Smooth muscle cell of the brain vasculature (primary cell): Measurements from ENCODE around the gene RAX.

Experiments used
- DNase-seq: peaks from one replicate; pipeline ENCODE4 v3.0.0-alpha.2; 2012; ENCODE audit warnings: low read depth, low spot score

The RAX gene

DNA sequence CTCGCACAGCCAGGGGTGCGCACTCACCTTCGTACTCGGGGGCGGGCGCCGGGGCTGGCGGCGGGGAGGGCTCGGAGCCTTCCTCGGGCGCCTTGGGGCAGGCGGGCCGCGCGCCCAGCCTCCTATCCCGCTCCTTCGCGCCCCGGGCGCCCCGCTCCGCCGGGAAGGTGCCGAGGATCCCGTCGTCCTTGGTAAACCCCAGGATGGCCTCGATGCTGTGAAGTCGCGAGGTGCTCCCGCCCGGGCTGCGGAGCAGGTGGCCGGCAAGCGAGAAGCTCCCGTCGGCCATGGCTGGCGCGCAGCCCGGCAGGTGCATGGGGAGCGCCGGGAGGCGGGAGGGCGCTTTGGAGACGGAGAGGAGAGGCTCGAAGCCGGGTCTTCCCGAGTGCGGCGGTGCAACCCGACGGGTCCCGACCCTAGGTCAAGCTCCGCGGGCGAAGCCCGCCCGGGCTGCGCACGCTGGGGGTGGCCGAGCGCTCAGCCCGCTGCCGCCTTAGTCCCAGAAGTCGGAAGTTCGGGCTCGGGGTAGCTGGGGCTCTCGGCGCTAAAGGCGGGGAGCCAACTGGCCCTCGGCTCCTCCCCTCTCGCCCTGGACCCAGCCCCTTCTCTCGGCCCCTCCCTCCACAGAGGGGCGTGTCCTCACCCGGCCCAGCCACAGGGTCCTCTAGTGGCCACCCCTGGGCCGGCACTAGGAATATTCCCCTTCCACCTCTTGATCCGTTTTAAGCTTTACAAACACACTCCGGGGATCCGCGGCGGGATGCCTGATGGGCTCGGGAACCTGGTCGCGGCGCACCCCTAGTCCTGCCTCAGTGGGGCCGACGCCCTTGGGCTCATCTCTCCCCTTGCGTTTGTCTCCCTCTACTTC, at the start of gene RAX:
RAX (minus strand) TSS at position 564 of the 868 bp plus-strand sequence; CDS start at position 316, 248 bp downstream.
- DNase-seq, result no peak

DNA sequence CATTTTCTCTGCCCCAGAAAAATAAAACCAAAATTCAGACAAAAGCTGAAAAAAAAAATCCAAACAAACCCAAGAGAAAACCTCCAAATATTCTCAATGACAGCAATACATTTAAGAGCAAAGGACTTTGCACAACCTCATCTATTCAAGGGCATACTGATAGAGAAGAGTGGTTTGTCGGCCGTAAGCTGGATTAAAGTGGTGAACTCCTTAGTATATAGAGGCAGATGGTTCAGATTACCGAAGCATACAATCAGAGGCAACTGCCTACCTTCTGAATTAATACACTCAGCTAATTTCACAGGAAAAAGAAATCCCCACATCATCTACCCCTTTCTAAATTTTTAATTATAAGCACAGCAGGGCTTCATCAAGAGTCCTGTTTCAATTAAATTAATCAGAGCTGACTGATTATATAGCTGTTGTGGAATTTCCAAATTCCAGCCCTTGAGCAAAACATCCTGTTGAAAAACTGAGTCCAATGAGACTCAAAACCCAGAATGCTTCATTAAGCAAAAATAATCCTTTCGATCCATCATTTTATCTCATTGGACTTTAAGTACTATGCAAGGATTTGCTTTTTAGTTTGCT, 45.3 kb upstream of the RAX start, which contains the start of gene CPLX4:
CPLX4 (minus strand) TSS at position 190 of the 591 bp plus-strand sequence; CDS start at position 3, 187 bp downstream.
- DNase-seq, result no peak

DNA sequence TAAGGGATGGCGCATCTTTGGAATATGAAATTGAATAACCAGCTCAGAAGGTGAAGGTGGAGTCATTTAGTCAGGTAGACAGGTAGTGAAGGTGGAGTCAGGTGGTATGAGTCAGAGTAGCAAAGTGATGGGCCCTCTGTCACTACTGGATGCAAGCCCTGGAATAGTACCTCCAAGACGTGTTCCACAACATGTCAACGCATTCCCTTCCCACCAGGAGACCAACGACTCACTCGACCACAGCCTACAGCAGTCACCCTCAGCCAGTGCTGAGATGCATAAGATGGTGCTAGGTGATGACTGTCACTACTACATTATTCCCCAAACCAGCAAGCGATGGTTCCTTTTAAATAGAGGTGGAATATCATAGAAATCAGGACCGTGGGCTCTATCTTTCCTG, 38.4 kb upstream of the RAX start:
- no peak for DNase-seq

DNA sequence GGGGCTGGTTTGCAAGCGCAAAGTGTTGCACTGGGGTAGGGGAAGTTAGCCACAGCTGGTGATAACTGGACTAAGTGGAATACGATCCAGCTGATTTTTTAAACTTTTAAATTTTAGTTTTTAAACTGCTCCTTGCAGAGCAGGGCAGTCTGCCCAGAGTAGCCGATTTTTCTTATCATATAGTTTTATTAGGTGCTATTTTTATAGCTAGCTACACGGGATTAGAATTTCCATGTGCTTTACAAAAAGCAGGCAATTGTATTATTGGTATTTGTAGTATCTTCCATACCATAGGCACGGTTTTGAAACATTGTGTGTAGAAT, 35.6 kb upstream of the RAX start:
- no peak for DNase-seq

DNA sequence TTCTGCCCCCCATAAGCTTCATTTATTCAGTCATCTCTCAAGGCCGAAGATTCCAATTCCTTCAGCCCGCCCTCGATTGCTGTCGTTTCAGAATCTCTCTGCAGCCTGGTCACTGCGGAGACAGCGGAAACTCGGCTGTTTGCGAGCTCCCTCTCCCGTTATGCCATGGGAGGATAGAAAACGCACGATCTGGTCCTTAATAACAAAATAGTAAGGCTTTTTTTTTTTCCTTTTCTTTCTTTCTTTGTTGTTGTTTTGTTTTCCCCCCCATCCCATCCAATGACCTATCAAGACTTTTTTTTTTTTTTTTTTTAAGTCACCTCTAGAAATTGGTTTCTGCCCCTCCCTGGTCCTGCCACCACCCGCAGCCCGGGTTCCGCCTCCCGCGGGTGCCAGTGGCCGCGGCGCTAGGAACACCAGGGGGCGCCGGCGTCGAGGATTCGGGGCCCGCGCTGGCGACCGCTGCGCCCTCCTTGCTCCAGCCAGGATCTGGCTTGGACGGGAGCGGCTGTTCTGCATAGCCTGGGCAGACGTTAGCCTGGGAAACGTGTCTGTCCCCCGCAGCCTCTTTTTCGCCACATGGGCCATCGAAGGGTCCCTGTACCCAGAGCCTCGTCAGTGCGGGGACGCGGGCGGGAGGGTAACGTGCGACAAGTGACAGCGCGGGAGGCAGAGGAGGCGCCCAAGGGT, 35.1 kb upstream of the RAX start:
- DNase-seq, result no peak

DNA sequence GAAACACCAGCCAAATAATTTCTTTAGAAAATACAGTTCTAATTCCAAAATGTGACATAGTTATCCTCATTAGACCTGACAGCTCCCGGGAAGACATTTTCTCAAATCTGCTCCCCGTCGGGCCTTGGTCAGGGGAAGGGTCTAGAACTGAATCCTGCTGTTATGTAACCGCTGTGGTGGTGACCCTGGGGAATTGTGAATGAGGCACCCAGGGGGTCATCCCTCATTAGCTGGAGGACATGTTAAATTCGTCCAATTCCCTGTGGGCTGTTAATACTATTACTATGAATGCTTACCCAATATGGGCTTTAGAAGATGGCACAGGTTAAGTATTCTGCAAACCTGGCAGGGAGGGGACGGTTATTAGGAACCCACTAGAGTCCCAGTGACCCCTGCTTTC, 33.4 kb upstream of the RAX start:
- no peak for DNase-seq

DNA sequence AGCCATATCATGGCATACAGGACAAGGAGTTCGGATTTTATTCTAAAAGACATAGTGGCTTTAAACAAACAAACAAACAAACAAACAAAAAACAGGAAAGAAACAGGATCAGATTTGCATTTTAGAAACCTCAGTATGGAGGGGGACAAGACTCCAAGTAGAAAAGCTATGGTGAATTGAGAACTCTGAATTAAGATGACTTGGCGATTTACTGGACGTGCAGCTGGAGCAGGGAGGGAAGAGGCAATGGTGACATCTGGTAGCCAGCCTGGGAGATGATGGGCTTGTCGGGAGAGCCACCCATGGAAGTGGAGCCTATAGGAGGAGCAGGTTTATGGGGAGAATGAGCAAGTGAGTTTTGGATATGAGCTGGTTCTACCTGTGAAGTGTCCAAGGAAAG, 32.0 kb upstream of the RAX start:
- DNase-seq, result no peak

DNA sequence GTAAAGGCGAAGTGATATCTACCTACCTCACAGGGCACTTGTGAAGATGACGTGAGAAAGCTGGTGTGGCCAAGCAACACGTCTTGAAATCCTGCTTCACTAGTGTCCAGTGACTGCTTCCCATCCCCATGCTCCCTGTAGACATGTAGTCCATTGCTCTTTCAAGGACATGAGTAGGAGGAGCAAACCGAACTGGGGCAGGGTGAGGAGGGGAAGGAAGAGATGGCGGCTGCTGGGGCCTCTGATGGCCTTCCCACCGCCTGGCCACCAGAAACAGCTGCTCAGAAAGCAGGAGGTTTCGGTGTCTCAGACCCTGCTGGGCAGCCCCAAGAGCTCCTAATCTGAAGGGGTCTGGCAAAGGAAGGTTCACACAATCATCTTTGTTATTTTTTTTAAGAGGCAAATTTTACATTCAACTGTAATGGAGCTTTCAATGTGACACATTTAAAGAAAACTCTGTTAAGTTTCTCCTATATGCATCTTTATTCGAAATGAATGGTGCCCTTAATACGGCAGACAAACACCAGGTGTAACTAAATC, 30.5 kb upstream of the RAX start:
- DNase-seq, result no peak

DNA sequence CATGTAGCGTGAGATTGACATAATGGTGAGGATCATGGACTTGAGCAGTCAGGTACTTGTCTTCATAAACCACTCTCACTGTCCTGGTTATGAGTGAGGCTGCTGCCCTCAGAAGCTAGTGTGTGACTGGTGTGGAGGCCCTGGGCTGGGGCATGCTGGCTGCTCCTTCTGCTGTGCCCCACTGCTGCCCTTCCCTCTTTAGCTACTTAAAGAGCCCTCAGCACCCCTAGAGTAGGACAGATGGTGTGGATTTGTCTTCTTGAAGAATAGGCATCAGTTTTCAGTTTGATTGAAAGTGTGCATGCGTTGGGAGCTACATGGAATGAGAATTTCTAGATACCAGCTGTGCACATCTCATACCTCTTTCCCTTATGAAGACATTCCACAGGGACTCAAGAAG, 29.8 kb upstream of the RAX start:
- DNase-seq, result no peak

DNA sequence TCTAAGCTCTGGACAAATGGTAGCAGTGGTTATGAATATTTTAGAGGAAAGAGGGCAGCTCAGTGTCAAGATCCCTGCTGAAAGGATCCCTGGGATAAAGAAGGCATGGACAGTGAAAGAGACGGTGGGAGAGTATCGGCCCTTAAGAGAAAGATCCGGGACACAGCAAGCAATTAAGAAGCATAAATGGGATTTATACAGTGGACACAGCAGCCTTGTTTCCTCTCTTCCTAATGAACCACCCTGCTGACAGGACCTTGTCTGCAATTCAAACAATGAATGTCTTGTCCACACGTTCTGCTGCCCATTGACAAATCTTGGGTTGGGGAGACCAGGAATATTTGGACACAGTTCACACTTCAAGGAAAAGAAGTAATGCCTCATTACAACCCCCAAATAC, 28.7 kb upstream of the RAX start:
- DNase-seq, result no peak

DNA sequence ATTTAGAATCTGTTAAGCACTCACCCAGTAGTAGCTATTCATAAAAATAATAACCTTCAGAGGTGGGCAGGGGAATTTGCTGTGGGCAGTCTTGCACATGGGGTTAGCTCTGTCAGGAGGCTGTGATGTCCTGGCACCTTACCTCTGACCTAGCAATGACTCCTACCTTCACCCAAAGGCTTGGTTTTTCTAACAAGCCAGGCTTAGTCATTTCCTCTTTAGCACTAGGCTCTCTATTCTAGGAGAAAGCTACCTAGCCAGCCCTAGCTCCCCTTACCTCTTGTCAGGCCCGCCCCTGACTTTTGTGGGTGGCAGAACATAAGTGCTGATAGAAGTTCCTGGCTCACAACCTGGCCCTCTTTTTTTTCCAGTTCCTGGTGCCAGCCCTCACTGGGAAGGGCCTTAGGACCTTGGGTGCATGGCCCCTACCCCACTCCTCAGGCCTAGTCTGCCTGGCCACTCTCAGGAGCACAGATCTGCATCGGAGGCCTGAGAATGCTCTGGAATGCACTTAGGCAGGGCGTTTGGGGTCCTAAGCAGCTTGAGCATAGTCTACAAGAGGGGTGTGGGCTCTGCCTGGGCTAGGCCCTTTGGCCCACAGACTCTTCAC, 27.5 kb upstream of the RAX start:
- DNase-seq, result no peak

DNA sequence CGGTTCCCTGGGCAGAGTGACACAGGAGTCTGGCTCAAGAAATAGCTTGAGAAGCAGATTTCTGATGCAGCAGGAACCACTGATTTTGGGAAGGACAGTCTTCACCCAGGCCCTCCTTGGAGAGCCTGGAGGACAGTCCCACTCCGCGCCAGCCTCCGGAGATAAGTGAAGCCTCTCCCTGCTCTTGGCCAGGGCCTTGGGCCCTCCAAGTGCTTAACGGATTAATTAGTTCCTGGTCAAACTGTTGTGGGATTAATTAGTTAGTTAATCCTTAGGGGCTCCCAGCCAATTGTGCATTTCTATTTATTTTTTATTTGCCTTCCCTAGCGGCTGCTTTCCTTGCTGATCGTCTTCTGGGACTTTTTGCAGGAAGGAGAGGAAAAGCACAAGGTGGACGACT, 25.6 kb upstream of the RAX start:
- no peak for DNase-seq

DNA sequence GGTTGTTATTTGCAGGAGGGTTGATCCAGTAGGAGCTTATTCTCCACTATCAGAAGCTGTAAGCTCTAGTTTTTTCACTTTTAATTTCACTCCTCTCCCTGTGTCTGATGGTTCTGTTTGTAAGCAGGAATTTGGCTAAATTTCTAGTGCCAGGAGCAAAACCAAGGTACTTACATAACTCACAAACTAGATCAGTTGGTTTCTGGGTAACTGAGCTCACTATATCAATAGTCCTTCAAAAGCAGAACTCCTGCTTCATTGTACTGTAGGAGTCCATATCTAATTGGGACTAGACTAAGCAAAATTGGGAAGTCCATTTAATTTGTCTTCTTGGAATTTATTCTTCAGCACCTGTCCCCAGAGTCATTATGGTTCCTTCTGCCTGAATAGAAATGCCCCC, 20.1 kb upstream of the RAX start:
- no peak for DNase-seq

DNA sequence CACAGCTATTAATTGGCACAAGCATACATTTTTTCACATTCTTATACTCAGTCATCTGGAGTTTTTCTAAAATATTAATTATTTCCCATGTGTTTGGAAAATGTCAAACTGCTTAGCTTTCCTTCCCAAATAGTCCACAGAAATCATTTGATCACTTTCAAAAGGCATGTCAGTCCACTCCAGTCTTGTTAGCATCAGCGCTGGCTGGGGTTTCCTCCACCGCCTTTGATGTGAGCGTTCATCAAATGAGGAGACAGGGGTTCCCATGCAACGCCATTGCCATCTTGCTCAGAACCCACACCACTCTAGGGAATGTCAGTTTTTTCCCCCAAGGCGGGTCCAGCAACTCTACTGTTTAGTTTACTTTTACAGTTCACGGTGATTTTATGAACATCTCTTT, 13.1 kb upstream of the RAX start:
- DNase-seq, result no peak

DNA sequence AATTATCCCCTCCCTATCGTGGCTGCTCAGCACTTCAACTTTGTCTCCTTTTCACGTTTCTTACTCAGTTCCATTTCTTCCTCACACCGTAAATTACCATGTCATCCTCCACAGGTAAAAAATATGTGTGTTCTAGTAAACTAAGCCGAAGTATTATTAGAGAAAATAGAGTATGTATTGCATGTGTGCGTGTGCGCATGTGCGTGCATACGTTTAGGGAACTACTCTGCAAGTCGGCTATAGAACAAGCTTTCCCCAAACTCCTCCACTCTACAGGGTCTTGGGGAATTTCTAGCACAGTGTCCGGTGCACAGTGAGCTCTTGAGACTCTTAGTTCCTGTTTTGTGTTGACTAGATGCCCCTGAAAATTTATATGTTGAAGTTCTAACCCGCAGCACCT, 9.1 kb upstream of the RAX start:
- DNase-seq, result no peak

DNA sequence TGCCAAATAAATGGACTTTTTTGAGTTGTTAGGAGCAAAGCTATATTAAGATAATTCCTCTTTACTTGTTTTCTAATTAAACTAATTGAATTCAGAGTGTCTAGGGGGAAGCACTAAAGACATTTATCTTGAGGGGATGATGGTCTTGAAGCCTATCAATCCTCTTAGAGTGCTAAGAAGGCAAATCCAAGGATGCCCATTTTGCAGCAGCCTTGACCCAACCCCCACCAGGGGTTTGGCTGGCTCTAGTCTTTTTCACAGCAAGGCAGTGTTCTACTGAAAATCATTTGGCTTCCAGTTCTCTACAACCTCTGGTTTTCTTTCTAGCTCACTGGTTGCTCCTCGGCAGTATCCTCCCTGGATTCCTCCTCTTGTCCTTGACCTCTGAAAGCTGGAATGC, 6.5 kb upstream of the RAX start:
- no peak for DNase-seq

DNA sequence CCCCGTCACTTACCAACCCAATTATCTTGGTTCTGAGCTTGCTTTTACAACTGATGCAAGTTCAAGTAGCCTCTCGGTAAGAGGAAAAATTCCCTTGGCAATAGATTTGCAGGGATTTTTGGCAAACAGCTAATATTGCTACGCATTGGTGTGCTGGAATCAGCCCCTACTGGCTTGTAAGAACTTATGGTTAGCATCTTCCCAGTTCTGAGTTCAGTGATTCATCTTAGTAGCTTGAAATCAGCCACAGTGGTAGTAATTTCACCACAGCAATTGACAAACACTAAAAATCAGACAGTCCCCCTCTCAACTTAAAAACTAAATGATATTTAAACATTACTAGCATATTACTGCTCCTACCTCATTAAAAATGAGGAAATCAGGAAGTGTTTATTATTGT, 5.9 kb upstream of the RAX start:
- no peak for DNase-seq

DNA sequence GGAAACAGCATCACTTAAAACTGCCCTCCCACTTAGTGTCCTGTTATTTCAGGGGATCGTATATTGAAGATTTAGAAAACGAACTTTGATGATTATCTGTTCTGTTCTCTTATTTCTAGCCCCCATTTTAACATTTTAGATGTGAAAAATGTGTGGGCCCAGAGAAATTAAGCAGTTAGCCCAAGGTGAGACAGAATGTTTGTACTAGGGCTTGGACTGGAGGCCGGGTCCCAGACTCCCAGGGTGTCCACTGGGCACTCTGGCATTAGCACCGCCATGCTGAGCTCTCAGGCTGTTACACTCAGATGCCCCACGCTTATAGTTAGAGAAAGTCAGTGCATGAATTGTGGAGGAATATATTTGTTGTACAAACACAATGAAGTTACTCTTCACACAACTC, 5.5 kb upstream of the RAX start:
- DNase-seq, result no peak

DNA sequence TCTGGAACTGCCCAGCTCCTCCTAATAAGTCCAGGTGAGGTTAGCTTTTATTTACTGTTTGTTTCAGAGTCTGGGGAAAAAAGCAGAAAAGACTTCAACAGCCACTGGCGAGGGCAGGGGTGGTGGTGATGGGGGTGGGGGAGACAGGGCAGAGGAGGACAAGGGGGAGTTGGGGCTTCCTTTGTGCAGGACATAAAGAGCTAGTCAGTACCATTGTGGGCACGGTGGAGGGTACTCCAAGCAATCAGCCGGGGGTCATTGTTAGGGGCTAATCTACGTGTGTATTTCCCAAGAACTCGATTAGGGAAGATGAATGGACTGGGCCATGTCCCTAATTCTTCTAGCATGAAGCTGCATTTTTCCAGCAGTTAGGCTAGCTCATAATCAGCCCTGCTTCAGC, 2.8 kb upstream of the RAX start:
- no peak for DNase-seq

DNA sequence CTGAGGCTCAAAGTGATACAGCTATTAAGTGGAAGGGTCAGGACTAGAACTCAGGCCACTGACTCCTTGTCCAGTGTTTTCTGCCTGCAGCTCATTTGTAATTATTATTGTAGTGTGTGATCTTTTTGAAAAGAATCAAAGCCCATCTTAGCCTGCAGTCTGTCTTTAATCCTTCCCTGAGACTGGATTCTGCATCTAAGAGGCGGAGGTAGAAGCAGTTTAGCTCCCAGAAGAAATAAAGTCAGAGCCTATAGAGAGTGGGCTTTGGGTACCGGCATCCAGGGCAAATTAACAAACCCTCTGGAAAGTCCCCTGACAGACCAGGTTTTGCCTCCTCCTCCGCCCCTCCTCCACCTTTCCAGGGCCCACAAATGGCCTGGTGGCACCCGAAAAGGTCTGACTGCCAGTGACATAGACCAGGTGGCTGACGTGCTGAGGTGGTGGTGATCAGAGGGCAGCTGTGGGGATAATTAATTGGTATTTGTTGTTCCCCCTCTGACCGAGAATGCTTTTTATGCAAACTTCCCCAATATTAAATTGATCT, 2.2 kb upstream of the RAX start:
- no peak for DNase-seq

DNA sequence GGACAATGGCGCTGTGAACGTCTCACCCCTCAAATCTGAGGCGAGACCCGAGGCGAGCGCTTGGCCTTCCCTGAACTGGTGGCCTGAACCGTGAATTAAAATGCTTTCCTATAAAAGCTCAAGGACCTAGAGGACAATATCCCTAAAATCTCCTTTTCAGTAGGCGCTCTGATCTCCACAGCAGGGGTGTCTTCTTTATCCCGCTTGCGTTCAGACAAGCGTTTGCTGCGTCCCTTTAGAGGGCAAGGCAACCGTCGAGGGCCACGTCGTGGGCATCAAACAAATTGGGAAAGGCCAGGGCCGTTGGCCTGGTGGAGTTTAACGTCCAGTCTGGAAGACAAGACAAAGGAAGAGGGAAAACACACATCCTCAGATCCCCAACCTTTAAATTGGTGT, 1.3 kb upstream of the RAX start:
- DNase-seq, result no peak
